Measurements from ENCODE around the gene BANF1.

- TF ChIP-seq CTCF (IDR thresholded peaks at IDR 0.05; ENCODE audit: low read depth, low read length) (no peak), EZH2phosphoT487 (IDR thresholded peaks at IDR 0.05; ENCODE audit: low read depth) (no peak)
Measured at GRCh38 chr11:66004186-66004585, 1.9 kb downstream of the BANF1 start.
